SW 1271 (cell line): ENCODE results near the gene LZTFL1.
"Not testable (repeated sequence)": the region's sequence is repeated elsewhere in the genome, so short reads cannot be mapped to it uniquely, and the experiment has no call there.

Experiments used
- DNase-seq, 2 experiments: peaks; one replicate each; lab custom pipeline; 2025; lab: John Stamatoyannopoulos, UW

LZTFL1 gene

DNA sequence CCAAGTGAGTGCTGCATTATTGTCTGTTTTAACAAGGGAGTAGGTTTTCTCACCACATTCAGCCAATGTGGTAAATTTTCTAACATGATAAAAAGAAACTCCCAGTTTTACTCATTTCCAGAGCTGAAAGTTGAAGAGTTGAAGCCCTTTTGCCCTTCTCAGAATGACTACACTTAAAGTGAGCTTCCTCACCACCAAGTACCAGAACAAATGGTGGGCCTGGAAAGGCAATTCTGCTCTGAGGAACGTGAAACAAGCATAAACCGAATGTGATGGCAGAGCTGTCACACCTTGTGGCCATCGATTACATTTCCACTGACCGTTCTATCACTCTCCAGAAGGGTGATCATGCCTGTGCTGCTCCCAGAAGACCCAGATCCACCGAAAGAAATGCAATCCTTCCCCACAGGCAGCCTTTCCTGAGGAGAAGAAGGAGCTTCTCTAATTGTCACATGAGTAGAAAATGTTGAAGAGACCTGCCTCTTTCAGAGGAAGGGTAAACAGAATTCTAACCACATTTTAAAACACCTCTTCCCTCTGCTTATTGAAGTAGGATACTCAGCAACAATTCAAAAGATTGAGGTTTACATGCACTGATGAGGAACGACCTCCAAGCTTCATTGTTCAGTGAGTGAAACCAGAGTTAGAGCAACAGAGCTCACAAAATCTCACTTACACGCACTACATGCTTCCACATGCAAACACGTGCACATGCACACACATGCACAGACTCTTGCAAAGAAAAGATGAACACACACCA is 23.0 kb upstream of the LZTFL1 start:
- no peak for DNase-seq

DNA sequence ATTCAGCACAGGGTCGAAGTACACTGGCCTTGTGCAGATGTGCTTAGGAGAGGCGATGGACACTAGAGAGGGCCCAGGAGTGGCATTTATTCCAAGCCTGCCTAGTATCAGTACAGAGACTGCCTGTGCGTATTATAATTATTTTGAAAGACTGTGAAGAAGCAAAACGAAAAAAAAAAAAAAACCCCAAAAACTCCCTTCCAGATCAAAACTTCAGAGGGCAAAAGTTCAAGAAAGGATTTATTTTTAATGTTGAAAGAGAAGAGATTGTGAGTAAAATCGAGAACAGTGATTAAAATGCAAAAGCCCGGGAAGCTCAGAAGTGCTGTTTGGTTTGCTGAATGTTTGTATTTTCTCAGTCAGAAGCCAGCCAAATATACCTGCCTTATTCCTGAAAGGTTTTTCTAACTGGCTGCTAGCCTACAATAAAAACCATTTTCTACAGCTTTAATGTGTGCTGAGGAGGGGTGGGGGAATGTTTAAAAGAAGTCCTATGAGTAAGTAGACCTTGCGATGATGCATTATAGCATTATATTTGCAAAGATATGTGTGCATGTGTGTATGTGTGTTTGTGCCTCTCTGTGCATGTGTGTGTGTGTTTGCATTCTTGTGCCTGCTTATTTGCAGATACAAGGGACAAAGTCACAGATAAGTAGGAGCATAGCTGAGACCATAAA is 19.3 kb upstream of the LZTFL1 start:
- no peak for DNase-seq

DNA sequence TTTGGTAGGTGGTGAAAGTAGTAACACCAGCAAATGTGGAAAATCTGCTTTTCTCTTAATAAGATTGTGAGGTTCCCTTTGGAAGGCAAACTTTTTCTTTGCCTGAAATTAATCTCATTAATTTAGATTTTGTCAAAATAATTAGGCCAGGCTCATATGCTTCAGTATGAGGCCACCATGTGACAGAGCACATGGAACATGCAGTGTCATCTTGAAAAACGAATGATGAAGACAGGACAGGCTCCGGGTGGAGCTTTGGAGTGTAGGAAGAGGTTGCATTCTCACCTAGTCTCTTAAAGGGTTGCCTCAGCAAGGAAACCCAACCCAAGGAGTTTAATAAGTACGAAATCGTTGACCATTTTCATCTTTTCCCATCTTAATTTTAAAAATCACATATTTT is 18.6 kb upstream of the LZTFL1 start:
- no peak for DNase-seq

- DNase-seq: no peak
These were observed 17.1 kb upstream of the LZTFL1 start for GRCh38 chr3:45858809-45859543.

GRCh38 chr3:45857024-45857423 is 15.1 kb upstream of the LZTFL1 start:
- DNase-seq: not testable (repeated sequence)

DNA sequence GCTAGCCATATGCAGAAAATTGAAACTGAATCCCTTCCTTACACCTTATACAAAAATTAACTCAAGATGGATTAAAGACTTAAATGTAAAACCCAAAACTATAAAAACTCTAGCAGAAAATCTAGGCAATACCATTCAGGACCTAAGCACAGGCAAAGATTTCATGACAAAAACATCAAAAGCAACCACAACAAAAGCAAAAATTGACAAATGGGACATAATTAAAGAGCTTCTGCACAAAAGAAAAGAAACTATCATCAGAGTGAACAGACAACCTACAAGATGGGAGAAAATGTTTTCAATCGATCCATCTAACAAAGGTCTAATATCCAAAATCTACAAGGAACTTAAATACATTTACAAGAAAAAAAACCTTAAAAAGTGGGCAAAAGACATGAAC is 14.4 kb upstream of the LZTFL1 start:
- not testable (repeated sequence) for DNase-seq

- no peak for DNase-seq
These were observed 10.9 kb upstream of the LZTFL1 start for GRCh38 chr3:45852828-45853227.

- no peak for DNase-seq
These were observed 6.5 kb upstream of the LZTFL1 start for GRCh38 chr3:45848392-45848791.

DNA sequence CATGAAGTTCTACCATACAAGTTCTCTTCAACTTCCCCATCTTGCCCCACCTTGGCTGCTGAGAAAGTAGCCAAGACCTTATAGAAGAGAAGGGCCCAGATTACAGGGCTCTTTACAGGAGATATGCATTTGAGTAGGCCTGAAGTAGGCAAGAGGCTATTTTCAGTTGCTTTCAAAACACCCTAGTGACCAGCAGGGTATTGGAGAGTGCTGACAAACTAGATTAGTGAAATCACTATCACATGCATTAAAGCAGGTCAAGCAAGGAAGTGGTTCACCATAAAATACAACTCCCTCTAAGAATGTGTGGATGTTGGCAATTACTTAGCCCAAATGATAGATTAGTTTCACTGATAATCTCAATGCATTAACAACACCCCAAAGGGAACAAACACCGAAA is 2.7 kb upstream of the LZTFL1 start:
- DNase-seq: no peak

GRCh38 chr3:45842851-45843625 is 1.1 kb upstream of the LZTFL1 start:
- no peak for DNase-seq

DNA sequence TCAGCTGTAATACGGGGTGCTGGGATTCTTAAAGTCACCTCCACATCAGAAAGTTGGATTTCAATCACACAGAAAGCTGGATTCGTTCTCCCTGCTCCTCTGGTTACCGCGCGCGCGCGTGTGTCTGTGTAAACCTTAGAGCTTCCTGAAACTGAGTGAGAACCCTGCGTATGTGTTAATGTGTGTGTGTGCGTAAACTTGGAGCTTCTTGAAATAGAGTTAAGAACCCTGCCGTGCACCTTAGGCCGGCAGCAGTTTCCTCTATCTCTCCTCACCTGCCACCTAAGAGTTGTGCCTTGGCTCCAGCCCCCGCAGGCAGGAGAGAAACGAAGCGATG is 531 bp downstream of the LZTFL1 start:
- DNase-seq: peak in 1 of 2 experiments; percentile 23

DNA sequence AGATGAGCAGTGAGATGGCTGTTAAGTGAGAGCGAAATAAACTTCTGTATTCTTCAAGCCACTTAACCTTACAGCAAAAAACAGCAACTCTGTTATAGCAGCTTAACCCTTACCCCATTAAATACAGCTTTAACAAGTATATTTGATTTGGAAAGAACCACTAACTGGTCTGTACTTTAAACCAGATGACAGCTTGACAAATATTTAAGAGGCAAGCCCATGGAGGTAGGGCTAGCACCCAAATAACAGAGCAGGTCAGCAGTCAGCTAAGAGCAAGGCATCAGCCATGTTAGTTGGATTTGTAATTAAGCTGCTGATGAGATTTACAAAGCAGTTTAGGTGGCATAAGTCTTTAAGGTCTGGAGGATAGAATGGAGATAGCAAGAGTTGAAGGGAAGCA is 3.5 kb downstream of the LZTFL1 start:
- DNase-seq: no peak

- DNase-seq: no peak
These were observed 9.2 kb downstream of the LZTFL1 start for GRCh38 chr3:45832699-45833098.

DNA sequence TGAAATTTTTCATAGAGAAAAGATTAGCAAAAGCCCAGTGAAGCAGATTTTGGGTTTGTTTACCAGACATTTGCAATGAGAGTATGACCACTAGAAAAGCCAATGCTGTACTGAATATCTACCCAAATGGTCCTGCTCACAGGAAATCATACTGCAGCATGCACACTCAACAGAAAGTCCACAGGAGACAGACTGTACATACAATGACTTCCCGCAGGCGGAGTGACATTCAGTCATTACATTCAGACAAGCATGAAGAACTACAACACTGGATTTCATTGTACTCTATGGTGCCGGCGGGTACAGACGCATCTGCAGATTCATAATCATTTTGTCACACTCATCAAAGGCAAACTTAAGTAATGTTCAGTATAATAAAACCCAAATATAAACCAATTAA is 11.8 kb downstream of the LZTFL1 start:
- no peak for DNase-seq

DNA sequence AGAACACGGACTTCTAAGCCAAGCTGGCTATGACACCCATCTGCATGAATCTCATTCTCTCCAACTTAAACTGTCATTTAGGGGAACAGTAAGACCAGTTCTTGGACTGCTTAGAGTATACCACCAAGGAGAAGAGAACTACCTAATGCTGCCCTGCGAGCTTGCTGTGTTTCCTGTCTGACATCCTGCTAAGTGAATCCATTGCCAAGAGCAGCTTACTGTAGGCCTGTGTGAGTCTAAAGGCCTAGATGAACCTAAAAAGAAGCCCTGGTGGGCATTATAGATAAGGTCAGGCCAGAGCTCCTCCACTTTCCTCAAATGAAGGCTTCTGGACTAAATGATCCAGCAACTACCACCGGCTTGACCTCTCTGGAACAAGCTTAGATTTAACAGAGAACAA is 15.0 kb downstream of the LZTFL1 start:
- no peak for DNase-seq

GRCh38 chr3:45826321-45826720 is 15.6 kb downstream of the LZTFL1 start:
- no peak for DNase-seq

- DNase-seq: no peak
These were observed 20.8 kb downstream of the LZTFL1 start for GRCh38 chr3:45821127-45821526.

- no peak for DNase-seq
These were observed 22.4 kb downstream of the LZTFL1 start for GRCh38 chr3:45819543-45819942.

- DNase-seq: peak in 1 of 2 experiments; percentile 84
These were observed 23.9 kb downstream of the LZTFL1 start for GRCh38 chr3:45817831-45818522.

DNA sequence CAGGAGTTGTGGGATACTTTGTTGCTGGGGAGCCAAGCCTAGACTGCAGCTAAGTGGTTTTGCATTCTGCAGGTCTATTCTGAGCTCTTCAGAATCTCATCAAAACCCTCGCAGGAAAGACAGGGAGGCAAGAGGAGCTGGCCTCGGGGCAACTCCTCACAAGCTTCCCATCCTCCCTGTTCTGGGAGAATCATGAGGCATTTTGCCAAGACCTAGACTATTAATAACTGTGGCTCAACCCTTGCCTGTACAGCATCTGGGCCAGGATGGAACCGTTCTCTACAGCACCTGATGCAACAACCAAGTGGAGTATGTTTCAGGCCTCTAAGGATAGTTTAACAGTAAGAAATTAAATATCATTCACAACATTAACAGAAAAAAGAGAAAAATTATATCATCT is 25.4 kb downstream of the LZTFL1 start:
- DNase-seq: no peak

DNA sequence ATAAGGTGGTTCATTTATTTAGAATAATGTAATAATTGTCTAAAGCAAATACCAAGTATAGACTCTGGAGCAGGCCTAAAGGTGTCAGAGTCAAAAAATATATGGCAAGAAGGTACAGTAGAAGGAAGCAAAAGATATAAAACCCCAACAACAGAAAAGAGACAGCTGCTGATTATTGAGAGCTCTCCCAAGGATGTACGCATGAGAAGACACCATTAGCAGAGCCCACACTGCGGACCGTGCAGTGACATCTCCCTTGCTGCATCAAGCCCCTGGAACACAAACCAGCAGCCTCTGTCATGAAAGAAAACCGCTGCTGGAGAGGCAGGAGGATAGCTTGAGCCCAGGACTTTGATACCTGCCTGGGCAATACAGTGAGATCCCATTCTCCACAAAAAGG is 27.6 kb downstream of the LZTFL1 start:
- no peak for DNase-seq
